Kidney (tissue), 14 donors: ENCODE results near the gene C1QTNF12. TPM values are rescaled to one million over a fixed set of nuclear protein-coding genes. Genes with fewer than 3 reads are reported as not detected.

Experiments used
- DNase-seq, 5 donors: peaks; one replicate each; pipeline ENCODE4 v3.0.0-alpha.2; 2013 to 2020
- FAIRE-seq: peaks from 2 replicates; lab custom pipeline; 2012; peaks lifted over from hg19 to GRCh38; lab: Jason Lieb, UNC
- H3K27ac ChIP-seq, 2 donors: one replicate each; pipeline ENCODE4 v1.7.0; 2013; ENCODE audit warnings: low read depth in 2 of 2, low read length in 2 of 2, inconsistent platforms in 1 of 2
- H3K27me3 ChIP-seq: one replicate; pipeline ENCODE4 v1.7.1; 2013; ENCODE audit warnings: low read length, inconsistent platforms; ENCODE audit not compliant: control insufficient read depth, insufficient read depth
- H3K36me3 ChIP-seq, 3 donors: one replicate each; pipeline versions ENCODE4 v1.7.0 to v1.7.1; 2013; ENCODE audit warnings: low read length in 3 of 3, control low read depth in 1 of 3, inconsistent platforms in 1 of 3; ENCODE audit not compliant: insufficient read depth in 3 of 3, control insufficient read depth in 2 of 3
- H3K4me1 ChIP-seq, 3 donors: one replicate each; pipeline versions ENCODE4 v1.7.0 to v1.7.1; 2013; ENCODE audit warnings: low read length in 3 of 3, inconsistent platforms in 1 of 3, low read depth in 1 of 3; ENCODE audit not compliant: control insufficient read depth in 2 of 3, insufficient read depth in 2 of 3
- H3K4me3 ChIP-seq, 3 donors: one replicate each; pipeline versions ENCODE4 v1.7.0 to v1.8.1; 2013; ENCODE audit warnings: low read length in 3 of 3, control low read depth in 1 of 3, inconsistent platforms in 1 of 3
- H3K9ac ChIP-seq, 3 donors: one replicate each; pipeline versions ENCODE4 v1.7.0 to v1.7.1; 2013; ENCODE audit warnings: low read length in 3 of 3, control low read depth in 1 of 3, inconsistent platforms in 1 of 3
- H3K9me3 ChIP-seq, 3 donors: one replicate each; pipeline versions ENCODE4 v1.7.0 to v1.7.1; 2013; ENCODE audit warnings: low read length in 3 of 3, control low read depth in 1 of 3, inconsistent platforms in 1 of 3; ENCODE audit not compliant: control insufficient read depth in 2 of 3, insufficient read depth in 1 of 3
- intact Hi-C: fragments of 100-400 bp; cut with DNase I; formaldehyde crosslinking; loops from one replicate; pipeline ENCODE4 v1.11.1; 2022
- polyA plus RNA-seq: library from polyadenylated mRNA; stranded (reverse); fragments of 350-450 nt; fragmentation: Illumina TruSeq; extraction: RNeasy Lipid Tissue Mini Kit (QIAGEN cat#74804); gene quantifications from one replicate; pipeline ENCODE4 v1.2.3, GENCODE V29; 2014; ENCODE audit warnings: low read depth, low replicate concordance; ENCODE audit not compliant: insufficient read depth
- total RNA-seq: library from RNA; stranded (reverse); fragmentation: NEBNext Ultra II Directional; extraction: Animal tissue kit (Norgen Biotek cat#: 25700); gene quantifications from one replicate; pipeline ENCODE4 v1.2.1, GENCODE V29; 2021
- TF ChIP-seq, protein P1 (sequence below): IDR thresholded peaks from 3 replicates; pipeline ENCODE4 v1.5.1; 2012; ENCODE audit warnings: mild to moderate bottlenecking, moderate library complexity, borderline replicate concordance; ENCODE audit not compliant: insufficient read depth; ENCODE audit errors: extremely low read depth
- donor health status: control.
- donor health status: control.
- donor health status: control.
- donor health status: control.
- donor health status: control.
- donor health status: DM: yes; HTN: yes; CAD: no.
- donor health status: Normal renal cell carcinoma (clear cell type).

The C1QTNF12 gene
- total and polyA plus RNA-seq, 2 donors from 2014 or later = 3.1 to 9.9 TPM

DNA sequence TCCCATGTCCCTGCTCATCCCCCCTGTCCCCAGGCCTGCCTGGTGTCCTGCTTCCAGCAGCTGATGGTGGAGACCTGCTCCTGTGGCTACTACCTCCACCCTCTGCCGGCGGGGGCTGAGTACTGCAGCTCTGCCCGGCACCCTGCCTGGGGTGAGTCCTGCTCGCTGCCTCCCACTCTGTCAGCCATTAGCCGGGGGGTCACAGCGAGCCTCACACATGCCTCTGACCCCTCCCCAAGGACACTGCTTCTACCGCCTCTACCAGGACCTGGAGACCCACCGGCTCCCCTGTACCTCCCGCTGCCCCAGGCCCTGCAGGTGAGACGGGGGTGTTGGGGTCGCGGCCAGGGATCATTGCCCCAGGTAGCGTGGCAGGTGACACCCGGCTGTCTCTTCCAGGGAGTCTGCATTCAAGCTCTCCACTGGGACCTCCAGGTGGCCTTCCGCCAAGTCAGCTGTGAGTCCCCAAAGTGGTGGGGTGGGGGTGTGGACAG is 43.8 kb upstream of the C1QTNF12 start:
- Histone ChIP-seq H3K27ac (no peak overlapping the region), H3K9me3 (no peaks in the 10 kb centered on the region), H3K36me3 (no peaks in the 10 kb centered on the region), H3K4me3 (no peak overlapping the region), H3K27me3 (no peaks in the 10 kb centered on the region), H3K9ac (no peak overlapping the region), H3K4me1 (peaks cover 0 to 5% (median 0%) of the 10 kb centered on the region in 3 donors)
- intact Hi-C loops = loop anchor here (10.0 kb wide), 1 partner anchor 165 kb away; no protein-coding TSS in a partner anchor
- DNase-seq (no peak), FAIRE-seq (no peak)
- TF ChIP-seq, protein P1, sequence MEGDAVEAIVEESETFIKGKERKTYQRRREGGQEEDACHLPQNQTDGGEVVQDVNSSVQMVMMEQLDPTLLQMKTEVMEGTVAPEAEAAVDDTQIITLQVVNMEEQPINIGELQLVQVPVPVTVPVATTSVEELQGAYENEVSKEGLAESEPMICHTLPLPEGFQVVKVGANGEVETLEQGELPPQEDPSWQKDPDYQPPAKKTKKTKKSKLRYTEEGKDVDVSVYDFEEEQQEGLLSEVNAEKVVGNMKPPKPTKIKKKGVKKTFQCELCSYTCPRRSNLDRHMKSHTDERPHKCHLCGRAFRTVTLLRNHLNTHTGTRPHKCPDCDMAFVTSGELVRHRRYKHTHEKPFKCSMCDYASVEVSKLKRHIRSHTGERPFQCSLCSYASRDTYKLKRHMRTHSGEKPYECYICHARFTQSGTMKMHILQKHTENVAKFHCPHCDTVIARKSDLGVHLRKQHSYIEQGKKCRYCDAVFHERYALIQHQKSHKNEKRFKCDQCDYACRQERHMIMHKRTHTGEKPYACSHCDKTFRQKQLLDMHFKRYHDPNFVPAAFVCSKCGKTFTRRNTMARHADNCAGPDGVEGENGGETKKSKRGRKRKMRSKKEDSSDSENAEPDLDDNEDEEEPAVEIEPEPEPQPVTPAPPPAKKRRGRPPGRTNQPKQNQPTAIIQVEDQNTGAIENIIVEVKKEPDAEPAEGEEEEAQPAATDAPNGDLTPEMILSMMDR = peak; percentile 67

DNA sequence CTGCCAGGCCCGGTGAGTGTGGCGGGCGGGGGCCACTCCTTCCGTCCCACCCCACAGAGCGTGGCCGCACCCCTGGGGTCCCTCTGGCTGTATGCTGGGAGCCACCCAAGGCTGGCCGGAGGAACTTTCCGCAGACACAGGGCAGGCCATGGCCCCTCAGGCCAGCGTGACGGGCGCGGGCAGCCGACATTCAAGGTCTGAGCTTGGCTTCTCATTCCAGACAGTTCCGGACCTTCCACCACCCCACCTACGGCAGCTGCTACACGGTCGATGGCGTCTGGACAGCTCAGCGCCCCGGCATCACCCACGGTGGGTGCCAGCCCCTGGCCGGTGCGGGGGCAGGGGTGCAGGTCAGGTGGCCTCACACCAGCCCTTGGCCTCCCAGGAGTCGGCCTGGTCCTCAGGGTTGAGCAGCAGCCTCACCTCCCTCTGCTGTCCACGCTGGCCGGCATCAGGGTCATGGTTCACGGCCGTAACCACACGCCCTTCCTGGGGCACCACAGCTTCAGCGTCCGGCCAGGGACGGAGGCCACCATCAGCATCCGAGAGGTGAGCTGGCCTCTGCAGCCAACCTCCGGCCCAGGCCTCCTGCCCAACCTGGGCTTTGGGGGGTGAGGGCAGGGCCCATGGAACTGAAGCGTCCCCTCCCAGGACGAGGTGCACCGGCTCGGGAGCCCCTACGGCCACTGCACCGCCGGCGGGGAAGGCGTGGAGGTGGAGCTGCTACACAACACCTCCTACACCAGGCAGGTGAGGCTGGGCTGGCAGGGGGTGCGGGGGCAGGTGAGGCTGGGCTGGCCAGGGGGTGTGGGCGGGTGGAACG is 41.0 kb upstream of the C1QTNF12 start:
- no peaks in the 10 kb centered on the region for H3K36me3 ChIP-seq
- DNase-seq (peak in 2 of 5 donors; percentile 54 to 77), FAIRE-seq (no peak)
- intact Hi-C loops = no loop called here
- H3K4me3 ChIP-seq = no peak overlapping the region
- peaks cover 0 to 5% (median 0%) of the 10 kb centered on the region in 3 donors for H3K4me1 ChIP-seq
- H3K27me3 ChIP-seq = no peaks in the 10 kb centered on the region
- TF ChIP-seq, protein P1 = no peak
- H3K27ac ChIP-seq = no peak overlapping the region
- H3K9me3 ChIP-seq = no peaks in the 10 kb centered on the region
- H3K9ac ChIP-seq = no peak overlapping the region

DNA sequence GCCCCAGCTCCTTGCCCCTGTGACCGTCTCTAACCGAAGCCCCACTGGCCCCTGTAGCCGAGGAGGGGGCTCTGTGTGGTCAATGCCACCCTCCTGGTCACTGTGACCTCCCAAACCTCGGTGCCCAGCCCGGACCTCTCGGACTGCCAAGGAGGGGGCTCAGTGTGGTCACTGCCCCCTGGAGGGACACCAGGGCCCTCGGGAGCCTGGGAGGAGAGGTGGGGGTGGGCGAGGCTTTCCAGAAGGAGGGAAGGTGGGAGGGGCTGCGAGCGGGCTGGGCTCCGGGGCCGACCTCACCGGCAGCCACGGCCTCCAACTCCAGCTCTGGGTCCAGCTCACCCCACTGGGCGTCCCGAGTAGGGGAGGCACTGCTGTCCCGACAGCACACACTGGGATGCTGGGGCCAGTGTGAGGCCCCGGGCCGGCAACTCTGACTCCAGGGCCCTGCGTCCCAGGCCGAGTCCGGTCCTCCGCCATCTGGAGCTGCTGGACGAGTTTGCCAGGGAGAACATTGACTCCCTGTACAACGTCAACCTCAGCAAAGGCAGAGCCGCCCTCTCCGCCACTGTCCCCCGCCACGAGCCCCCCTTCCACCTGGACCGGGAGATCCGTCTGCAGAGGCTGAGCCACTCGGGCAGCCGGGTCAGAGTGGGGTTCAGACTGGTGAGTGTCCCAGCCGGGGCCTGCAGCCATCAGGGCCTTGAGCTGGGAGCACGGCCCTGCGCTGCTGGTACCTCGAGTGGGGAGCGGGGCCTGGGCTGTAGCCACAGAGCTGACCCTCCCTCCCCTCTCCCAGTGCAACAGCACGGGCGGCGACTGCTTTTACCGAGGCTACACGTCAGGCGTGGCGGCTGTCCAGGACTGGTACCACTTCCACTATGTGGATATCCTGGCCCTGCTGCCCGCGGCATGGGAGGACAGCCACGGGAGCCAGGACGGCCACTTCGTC is 40.1 kb upstream of the C1QTNF12 start:
- TF ChIP-seq, protein P1 = no peak
- Histone ChIP-seq H3K27ac (no peak overlapping the region), H3K27me3 (no peaks in the 10 kb centered on the region), H3K9me3 (no peaks in the 10 kb centered on the region), H3K9ac (no peak overlapping the region), H3K36me3 (no peaks in the 10 kb centered on the region), H3K4me1 (peaks cover 0 to 12% (median 6%) of the 10 kb centered on the region in 3 donors), H3K4me3 (no peak overlapping the region)
- intact Hi-C loops = no loop called here
- peak in 2 of 5 donors; percentile 53 to 81 for DNase-seq
- FAIRE-seq = no peak
